HepG2 (cell line): Measurements from ENCODE around the gene MATN1. TPM values are rescaled to one million over a fixed set of nuclear protein-coding genes. Genes with fewer than 3 reads are reported as not detected.

Source experiments
- ATAC-seq: fragments of 200-7000 bp; cut with Tn5 transposase; 3 replicates; pipeline ENCODE4 v1.9.1; 2020; ENCODE audit warnings: mild to moderate bottlenecking, moderate library complexity
- BruUV-seq: library from RNA; stranded (reverse); fragments of 400-500 nt; replicated peaks from 2 replicates; lab custom pipeline; 2021; lab: Mats Ljungman, UMichigan
- CTCF ChIA-PET: fragments of 300-600 bp; formaldehyde crosslinking; extraction: SDS; loops from one replicate; lab custom pipeline; 2021; ENCODE audit warnings: low total read pairs, inconsistent platforms, low intra/inter-chr PET ratio; lab: Yijun Ruan, JAX
- POLR2A ChIA-PET: fragments of 350-600 bp; sonication (Branson Sonifier 250); formaldehyde crosslinking; loops from one replicate; lab custom pipeline; 2020; ENCODE audit warnings: antibody characterized with exemption, inconsistent platforms; lab: Yijun Ruan, JAX
- DNase-seq: peaks from one replicate; pipeline ENCODE4 v3.0.0-alpha.2; 2015; ENCODE audit warnings: low spot score
- FAIRE-seq: peaks from 3 replicates; lab custom pipeline; 2011; peaks lifted over from hg19 to GRCh38; lab: Jason Lieb, UNC
- H2AFZ ChIP-seq: one replicate; pipeline ENCODE4 v1.6.1; 2011; ENCODE audit warnings: low read length, inconsistent platforms
- H3K27ac ChIP-seq: fragments of 300-600 bp; 3 replicates; pipeline ENCODE4 v1.8.0; 2011; ENCODE audit warnings: mixed run types, mild to moderate bottlenecking, mixed read lengths, low read length, inconsistent platforms; ENCODE audit not compliant: insufficient read depth; ENCODE audit errors: extremely low read length
- H3K27me3 ChIP-seq, 2 experiments: fragments of 200-600 bp in 1 of 2; 2 replicates in 1 of 2; 3 replicates in 1 of 2; pipeline versions ENCODE4 v1.6.0 to v1.8.0; 2011; ENCODE audit warnings: low read length in 2 of 2, mild to moderate bottlenecking in 2 of 2, moderate library complexity in 2 of 2, inconsistent platforms in 1 of 2; ENCODE audit not compliant: insufficient read depth in 2 of 2, control insufficient read depth in 1 of 2
- H3K36me3 ChIP-seq, 2 experiments: fragments of 200-600 bp in 1 of 2; replicated peaks in 1 of 2; 2 replicates in 1 of 2; 3 replicates in 1 of 2; pipeline versions ENCODE4 v1.5.1 to v1.8.0; 2011; ENCODE audit warnings: low read length in 2 of 2, inconsistent platforms in 1 of 2; ENCODE audit not compliant: insufficient read depth in 2 of 2, control insufficient read depth in 1 of 2
- H3K4me1 ChIP-seq: 2 replicates; pipeline ENCODE4 v1.5.1; 2012; ENCODE audit warnings: low read length, inconsistent platforms; ENCODE audit not compliant: insufficient read depth
- H3K4me2 ChIP-seq: 2 replicates; pipeline ENCODE4 v1.6.0; 2011; ENCODE audit warnings: low read depth, low read length, inconsistent platforms
- H3K4me3 ChIP-seq, 3 experiments: fragments of 200-600 bp in 1 of 3; sonication (generic), shearing (Covaris generic) in 1 of 3; replicated peaks in 1 of 3; 2 replicates each; pipeline ENCODE4 v1.5.1; 2011 to 2016; ENCODE audit warnings: low read length in 3 of 3, inconsistent platforms in 2 of 3, low read depth in 2 of 3, mild to moderate bottlenecking in 2 of 3, control low read depth in 1 of 3, mixed read lengths in 1 of 3; ENCODE audit not compliant: insufficient read depth in 1 of 3
- H3K79me2 ChIP-seq: one replicate; pipeline ENCODE4 v1.6.1; 2011; ENCODE audit warnings: low read length, inconsistent platforms; ENCODE audit not compliant: insufficient read depth
- H3K9ac ChIP-seq: 2 replicates; pipeline ENCODE4 v1.6.0; 2011; ENCODE audit warnings: mild to moderate bottlenecking, low read depth, low read length, inconsistent platforms; ENCODE audit not compliant: insufficient read depth
- H3K9me3 ChIP-seq: 2 replicates; pipeline ENCODE4 v1.5.1; 2012; ENCODE audit warnings: mild to moderate bottlenecking, low read length
- H4K20me1 ChIP-seq: 2 replicates; pipeline ENCODE4 v1.6.0; 2011; ENCODE audit warnings: inconsistent platforms, mild to moderate bottlenecking, low read length, moderate library complexity; ENCODE audit not compliant: insufficient read depth
- AGO2 ChIP-seq: fragments of 200-400 bp; formaldehyde crosslinking; optimal IDR thresholded peaks from 2 replicates; pipeline ENCODE3; 2017; ENCODE audit warnings: mild to moderate bottlenecking, low read depth, low read length, moderate library complexity
- FOSL1 ChIP-seq: sonication (generic); formaldehyde crosslinking; IDR thresholded peaks from 2 replicates; pipeline ENCODE4 v1.9.0; 2021; ENCODE audit warnings: missing genetic modification reagents, borderline replicate concordance
- GPN1 ChIP-seq: sonication (generic); formaldehyde crosslinking; IDR thresholded peaks from 2 replicates; pipeline ENCODE4 v1.5.1; 2020; ENCODE audit warnings: missing genetic modification reagents, borderline replicate concordance
- HNRNPL ChIP-seq: fragments of 200-400 bp; formaldehyde crosslinking; IDR thresholded peaks from 2 replicates; pipeline ENCODE4 v1.6.1; 2017; ENCODE audit warnings: mild to moderate bottlenecking, low read depth, low read length
- HOXA5 ChIP-seq: sonication (generic); formaldehyde crosslinking; IDR thresholded peaks from 2 replicates; pipeline ENCODE4 v1.4.0; 2020; ENCODE audit warnings: missing genetic modification reagents
- NAIF1 ChIP-seq: sonication (generic); formaldehyde crosslinking; IDR thresholded peaks from 2 replicates; pipeline ENCODE4 v1.5.0; 2020; ENCODE audit warnings: mild to moderate bottlenecking, missing genetic modification reagents, borderline replicate concordance
- POLR2A ChIP-seq, 2 experiments: IDR thresholded peaks; 2 replicates each; pipeline ENCODE4 v1.6.1; 2011; ENCODE audit warnings: low read depth in 2 of 2, low read length in 2 of 2, mild to moderate bottlenecking in 1 of 2, moderate library complexity in 1 of 2; ENCODE audit not compliant: insufficient read depth in 1 of 2
- SMC3 ChIP-seq: IDR thresholded peaks from 2 replicates; pipeline ENCODE4 v1.6.1; 2011; ENCODE audit warnings: low read length, improper control_type of control experiment
- ZNF253 ChIP-seq: sonication (generic); formaldehyde crosslinking; IDR thresholded peaks from 2 replicates; pipeline ENCODE4 v1.8.0; 2022; ENCODE audit warnings: mild to moderate bottlenecking, missing genetic modification reagents, borderline replicate concordance
- ZNF33B ChIP-seq: sonication (generic); formaldehyde crosslinking; IDR thresholded peaks from 2 replicates; pipeline ENCODE4 v1.5.1; 2020; ENCODE audit warnings: mild to moderate bottlenecking, missing genetic modification reagents
- ZNF382 ChIP-seq: sonication (generic); formaldehyde crosslinking; IDR thresholded peaks from 2 replicates; pipeline ENCODE4 v1.5.0; 2020; ENCODE audit warnings: missing genetic modification reagents, mild to moderate bottlenecking, borderline replicate concordance
- WGBS: methylation state at CpG from one replicate; pipeline ENCODE4 v1.1.6; 2017; ENCODE audit warnings: low lambda C conversion rate; 5-methylcytosine and 5-hydroxymethylcytosine counted together
- in situ Hi-C: cut with HindIII; loops from 2 replicates; pipeline ENCODE4 v1.10.0; 2017; ENCODE audit warnings: low pct_unique_long_range_greater_than_20kb; ENCODE audit not compliant: extremely low pct_ligation_motif_present
- intact Hi-C: fragments of 100-400 bp; cut with micrococcal nuclease; formaldehyde crosslinking; loops from one replicate; pipeline ENCODE4 v1.10.0; 2022; ENCODE audit not compliant: unreplicated experiment
- polyA plus RNA-seq, 8 experiments: library from polyadenylated mRNA; depleted of rRNA in 3 of 8; stranded (reverse) in 7 of 8; unstranded in 1 of 8; fragments of >200 nt; fragmentation: Illumina TruSeq in 4 of 8; extraction: Trizol in 4 of 8; gene quantifications; 2 replicates each; pipeline versions ENCODE4 v1.2.1 to v1.2.3, GENCODE V29; 2011 to 2016; ENCODE audit warnings: low read depth in 4 of 8, missing spikeins in 1 of 8, mixed read lengths in 1 of 8; ENCODE audit not compliant: insufficient read depth in 1 of 8
- total RNA-seq, 5 experiments: library from RNA; depleted of rRNA; stranded (reverse); fragments of >200 nt; fragmentation: Illumina TruSeq; extraction: Trizol; gene quantifications; 2 replicates each; pipeline ENCODE4 v1.2.3, GENCODE V29; 2016; ENCODE audit warnings: low read depth in 1 of 5
- TF ChIP-seq, protein P1 (sequence below): fragments of 450-650 bp; IDR thresholded peaks from 2 replicates; pipeline ENCODE4 v1.6.1; 2017; ENCODE audit warnings: mild to moderate bottlenecking
- TF ChIP-seq, protein P2 (sequence below): sonication (generic); formaldehyde crosslinking; IDR thresholded peaks from 2 replicates; pipeline ENCODE4 v1.4.0; 2020; ENCODE audit warnings: missing genetic modification reagents, mild to moderate bottlenecking, borderline replicate concordance
- TF ChIP-seq, protein P3 (sequence below): sonication (generic); formaldehyde crosslinking; IDR thresholded peaks from 2 replicates; pipeline ENCODE4 v1.4.0; 2020; ENCODE audit warnings: missing genetic modification reagents

MATN1 gene
- total and polyA plus RNA-seq, 2 of the 13 experiments (the other 11 are each of a cell fraction or from before 2014, with no cell fraction given) = 0.04 to 0.05 TPM

- POLR2A ChIA-PET = no interaction called here
- Histone ChIP-seq H3K9ac (no peak overlapping the region), H3K27ac (no peak overlapping the region), H3K4me3 (no peak overlapping the region), H3K79me2 (no peaks in the 10 kb centered on the region), H3K9me3 (no peaks in the 10 kb centered on the region)
- no TSS peak for BruUV-seq
- TF ChIP-seq GPN1 (CRISPR knock-in tag) (no peak), SMC3 (no peak)
- TF ChIP-seq, protein P1, sequence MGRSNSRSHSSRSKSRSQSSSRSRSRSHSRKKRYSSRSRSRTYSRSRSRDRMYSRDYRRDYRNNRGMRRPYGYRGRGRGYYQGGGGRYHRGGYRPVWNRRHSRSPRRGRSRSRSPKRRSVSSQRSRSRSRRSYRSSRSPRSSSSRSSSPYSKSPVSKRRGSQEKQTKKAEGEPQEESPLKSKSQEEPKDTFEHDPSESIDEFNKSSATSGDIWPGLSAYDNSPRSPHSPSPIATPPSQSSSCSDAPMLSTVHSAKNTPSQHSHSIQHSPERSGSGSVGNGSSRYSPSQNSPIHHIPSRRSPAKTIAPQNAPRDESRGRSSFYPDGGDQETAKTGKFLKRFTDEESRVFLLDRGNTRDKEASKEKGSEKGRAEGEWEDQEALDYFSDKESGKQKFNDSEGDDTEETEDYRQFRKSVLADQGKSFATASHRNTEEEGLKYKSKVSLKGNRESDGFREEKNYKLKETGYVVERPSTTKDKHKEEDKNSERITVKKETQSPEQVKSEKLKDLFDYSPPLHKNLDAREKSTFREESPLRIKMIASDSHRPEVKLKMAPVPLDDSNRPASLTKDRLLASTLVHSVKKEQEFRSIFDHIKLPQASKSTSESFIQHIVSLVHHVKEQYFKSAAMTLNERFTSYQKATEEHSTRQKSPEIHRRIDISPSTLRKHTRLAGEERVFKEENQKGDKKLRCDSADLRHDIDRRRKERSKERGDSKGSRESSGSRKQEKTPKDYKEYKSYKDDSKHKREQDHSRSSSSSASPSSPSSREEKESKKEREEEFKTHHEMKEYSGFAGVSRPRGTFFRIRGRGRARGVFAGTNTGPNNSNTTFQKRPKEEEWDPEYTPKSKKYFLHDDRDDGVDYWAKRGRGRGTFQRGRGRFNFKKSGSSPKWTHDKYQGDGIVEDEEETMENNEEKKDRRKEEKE = no peak
- TF ChIP-seq, all 625 proteins: peak for 0
- Histone ChIP-seq H4K20me1 (no peaks in the 10 kb centered on the region), H3K36me3 (no peaks in the 10 kb centered on the region), H3K4me2 (no peak overlapping the region), H2AFZ (no peak overlapping the region), H3K4me1 (no peaks in the 10 kb centered on the region), H3K27me3 (peaks cover 2 to 10% of the 10 kb centered on the region in 2 experiments; a peak in 4 of 5 replicates)
- in situ Hi-C loops = no loop called here
- intact Hi-C loops = no loop called here
- WGBS = 50% methylated on average over 7 of the region's 8 CpGs
- FAIRE-seq = no peak
- ATAC-seq = no peak
- DNase-seq = no peak
- CTCF ChIA-PET = interaction anchor here (1.1 kb wide), 1 partner anchor 9 kb away, joined by 3 read pairs; no protein-coding TSS in a partner anchor
Observed at GRCh38 chr1:30728340-30728739, 5.0 kb upstream of the MATN1 start.

- in situ Hi-C loops = no loop called here
- DNase-seq = no peak
- ChIA-PET CTCF (interaction anchor here (1.1 kb wide), 1 partner anchor 8 kb away, joined by 3 read pairs; no protein-coding TSS in a partner anchor), POLR2A (no interaction called here)
- BruUV-seq = no TSS peak
- intact Hi-C loops = no loop called here
- H3K4me3 ChIP-seq = no peak overlapping the region
- FAIRE-seq = no peak
- H3K27me3 ChIP-seq = peaks cover 2 to 10% of the 10 kb centered on the region in 2 experiments; a peak in 4 of 5 replicates
- ATAC-seq = no peak
- H3K27ac ChIP-seq = no peak overlapping the region
- no peak overlapping the region for H2AFZ ChIP-seq
- no peaks in the 10 kb centered on the region for H3K79me2 ChIP-seq
- no peak overlapping the region for H3K4me2 ChIP-seq
- WGBS = no CpG with 5 or more reads among the region's 2 CpGs
- no peaks in the 10 kb centered on the region for H3K9me3 ChIP-seq
- no peaks in the 10 kb centered on the region for H4K20me1 ChIP-seq
- H3K36me3 ChIP-seq = no peaks in the 10 kb centered on the region
- no peaks in the 10 kb centered on the region for H3K4me1 ChIP-seq
- no peak overlapping the region for H3K9ac ChIP-seq
- no peak for TF ChIP-seq NAIF1 (CRISPR knock-in tag)
- TF ChIP-seq, protein P2, sequence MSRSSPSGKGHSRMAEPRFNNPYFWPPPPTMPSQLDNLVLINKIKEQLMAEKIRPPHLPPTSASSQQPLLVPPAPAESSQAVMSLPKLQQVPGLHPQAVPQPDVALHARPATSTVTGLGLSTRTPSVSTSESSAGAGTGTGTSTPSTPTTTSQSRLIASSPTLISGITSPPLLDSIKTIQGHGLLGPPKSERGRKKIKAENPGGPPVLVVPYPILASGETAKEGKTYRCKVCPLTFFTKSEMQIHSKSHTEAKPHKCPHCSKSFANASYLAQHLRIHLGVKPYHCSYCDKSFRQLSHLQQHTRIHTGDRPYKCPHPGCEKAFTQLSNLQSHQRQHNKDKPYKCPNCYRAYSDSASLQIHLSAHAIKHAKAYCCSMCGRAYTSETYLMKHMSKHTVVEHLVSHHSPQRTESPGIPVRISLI (CRISPR knock-in tag) = no peak
- TF ChIP-seq ZNF382 (CRISPR knock-in tag) = no peak
- no peak for TF ChIP-seq POLR2A (IDR thresholded peaks at IDR 0.05; ENCODE audit: insufficient read depth in 1 of 2, low read depth in 2 of 2, low read length in 2 of 2)
- TF ChIP-seq HOXA5 (CRISPR knock-in tag) = no peak
- no peak for TF ChIP-seq HNRNPL
- no peak for TF ChIP-seq FOSL1 (CRISPR knock-in tag)
- TF ChIP-seq, protein P3, sequence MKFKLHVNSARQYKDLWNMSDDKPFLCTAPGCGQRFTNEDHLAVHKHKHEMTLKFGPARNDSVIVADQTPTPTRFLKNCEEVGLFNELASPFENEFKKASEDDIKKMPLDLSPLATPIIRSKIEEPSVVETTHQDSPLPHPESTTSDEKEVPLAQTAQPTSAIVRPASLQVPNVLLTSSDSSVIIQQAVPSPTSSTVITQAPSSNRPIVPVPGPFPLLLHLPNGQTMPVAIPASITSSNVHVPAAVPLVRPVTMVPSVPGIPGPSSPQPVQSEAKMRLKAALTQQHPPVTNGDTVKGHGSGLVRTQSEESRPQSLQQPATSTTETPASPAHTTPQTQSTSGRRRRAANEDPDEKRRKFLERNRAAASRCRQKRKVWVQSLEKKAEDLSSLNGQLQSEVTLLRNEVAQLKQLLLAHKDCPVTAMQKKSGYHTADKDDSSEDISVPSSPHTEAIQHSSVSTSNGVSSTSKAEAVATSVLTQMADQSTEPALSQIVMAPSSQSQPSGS = no peak
- no peak for TF ChIP-seq ZNF33B (CRISPR knock-in tag)
- no peak for TF ChIP-seq ZNF253
- no peak for TF ChIP-seq AGO2
Observed at GRCh38 chr1:30727824-30728223, 4.4 kb upstream of the MATN1 start.
